ENCODE measurements around the gene P2RY14. TPM values are rescaled to one million over a fixed set of nuclear protein-coding genes. Genes with fewer than 3 reads are reported as not detected.

The P2RY14 gene
- total RNA-seq, 2 experiments from 2014 or later: 0.51 to 0.70 TPM

- Mint-ChIP-seq H3K4me3 (no peak overlapping the region), H3K4me1 (ENCODE audit: low read depth) (peaks cover 22% of the 10 kb centered on the region), H3K27ac (no peak overlapping the region), H3K27me3 (no peaks in the 10 kb centered on the region), H3K9me3 (no peaks in the 10 kb centered on the region), H3K36me3 (ENCODE audit: low read depth) (no peaks in the 10 kb centered on the region)
- intact Hi-C loops (cut with micrococcal nuclease): no loop called here
- CTCF ChIA-PET: interaction anchor here (1.2 kb wide), 1 partner anchor 8 kb away, joined by 4 read pairs; no protein-coding TSS in a partner anchor
- POLR2A ChIA-PET: no interaction called here
- TF ChIP-seq, protein P1, sequence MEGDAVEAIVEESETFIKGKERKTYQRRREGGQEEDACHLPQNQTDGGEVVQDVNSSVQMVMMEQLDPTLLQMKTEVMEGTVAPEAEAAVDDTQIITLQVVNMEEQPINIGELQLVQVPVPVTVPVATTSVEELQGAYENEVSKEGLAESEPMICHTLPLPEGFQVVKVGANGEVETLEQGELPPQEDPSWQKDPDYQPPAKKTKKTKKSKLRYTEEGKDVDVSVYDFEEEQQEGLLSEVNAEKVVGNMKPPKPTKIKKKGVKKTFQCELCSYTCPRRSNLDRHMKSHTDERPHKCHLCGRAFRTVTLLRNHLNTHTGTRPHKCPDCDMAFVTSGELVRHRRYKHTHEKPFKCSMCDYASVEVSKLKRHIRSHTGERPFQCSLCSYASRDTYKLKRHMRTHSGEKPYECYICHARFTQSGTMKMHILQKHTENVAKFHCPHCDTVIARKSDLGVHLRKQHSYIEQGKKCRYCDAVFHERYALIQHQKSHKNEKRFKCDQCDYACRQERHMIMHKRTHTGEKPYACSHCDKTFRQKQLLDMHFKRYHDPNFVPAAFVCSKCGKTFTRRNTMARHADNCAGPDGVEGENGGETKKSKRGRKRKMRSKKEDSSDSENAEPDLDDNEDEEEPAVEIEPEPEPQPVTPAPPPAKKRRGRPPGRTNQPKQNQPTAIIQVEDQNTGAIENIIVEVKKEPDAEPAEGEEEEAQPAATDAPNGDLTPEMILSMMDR (IDR thresholded peaks at IDR 0.05): no peak
- ATAC-seq (no peak), DNase-seq (no peak)
These were observed 41.3 kb upstream of the P2RY14 start for GRCh38 chr3:151319628-151320027.

- CTCF ChIA-PET: interaction anchor here (1.2 to 1.4 kb wide), 2 partner anchors 9 to 11 kb away, joined by 4 to 5 read pairs; no protein-coding TSS in a partner anchor
- intact Hi-C loops (cut with micrococcal nuclease): no loop called here
- H3K27ac Mint-ChIP-seq: no peak overlapping the region
These were observed 40.6 kb upstream of the P2RY14 start for GRCh38 chr3:151318991-151319390.

GRCh38 chr3:151318313-151318712, 40.0 kb upstream of the P2RY14 start:
- Mint-ChIP-seq H3K27me3 (peaks cover 2% of the 10 kb centered on the region), H3K36me3 (ENCODE audit: low read depth) (no peaks in the 10 kb centered on the region), H3K4me3 (no peak overlapping the region), H3K9me3 (no peaks in the 10 kb centered on the region), H3K27ac (no peak overlapping the region), H3K4me1 (ENCODE audit: low read depth) (peaks cover 22% of the 10 kb centered on the region)
- ChIA-PET CTCF (interaction anchor here (1.2 to 1.4 kb wide), 2 partner anchors 10 kb away, joined by 4 to 5 read pairs; no protein-coding TSS in a partner anchor), POLR2A (no interaction called here)
- no peak for ATAC-seq
- no peak for DNase-seq
- TF ChIP-seq, protein P1 (IDR thresholded peaks at IDR 0.05): no peak
- intact Hi-C loops (cut with micrococcal nuclease): no loop called here

More at GRCh38 chr3:151318991-151319390, 40.6 kb upstream of the P2RY14 start:
- Mint-ChIP-seq H3K4me1 (ENCODE audit: low read depth) (peaks cover 22% of the 10 kb centered on the region), H3K9me3 (no peaks in the 10 kb centered on the region), H3K36me3 (ENCODE audit: low read depth) (no peaks in the 10 kb centered on the region), H3K27me3 (peaks cover 2% of the 10 kb centered on the region), H3K4me3 (no peak overlapping the region)
- POLR2A ChIA-PET: no interaction called here
- no peak for ATAC-seq
- TF ChIP-seq, protein P1 (IDR thresholded peaks at IDR 0.05): no peak
- no peak for DNase-seq

DNA sequence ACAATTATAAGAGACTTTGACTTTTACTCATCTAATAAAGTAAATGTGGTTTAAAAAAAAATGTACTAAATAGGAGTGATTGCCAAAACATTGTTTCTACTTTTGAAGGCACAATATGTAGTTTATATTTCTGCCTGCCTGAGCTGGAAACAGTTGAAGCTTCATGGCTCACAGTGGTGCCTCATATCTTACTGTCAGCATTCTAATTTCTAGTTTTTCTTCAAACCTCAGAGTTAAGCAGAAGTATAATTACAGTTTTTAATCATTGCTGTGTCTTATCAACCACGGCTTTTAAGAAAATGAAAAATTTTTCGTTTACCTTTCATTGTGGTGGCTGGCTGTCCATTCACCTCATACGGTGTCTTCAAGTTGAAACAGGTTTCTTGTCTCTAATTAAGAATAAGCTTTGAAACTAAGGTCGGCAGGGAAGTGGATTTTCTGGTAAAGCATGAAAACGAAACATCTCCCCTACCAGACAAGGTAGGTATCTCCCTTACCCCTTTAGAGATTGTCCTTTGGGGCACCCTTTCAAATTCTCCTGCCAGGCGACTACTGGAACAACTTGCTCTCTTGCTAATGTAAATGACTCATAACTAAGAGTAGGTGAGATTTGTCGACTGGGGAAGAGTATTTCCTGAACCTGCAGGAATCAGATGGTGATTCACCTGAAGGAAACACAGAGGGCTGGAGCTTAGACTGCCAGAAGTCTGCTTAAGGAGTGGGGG, 38.1 kb upstream of the P2RY14 start, which contains the start of gene GPR87:
GPR87 (minus strand) TSS at position 554 of the 725 bp plus-strand sequence. CDS start 16,720 bp downstream, outside the sequence.
- CTCF ChIA-PET: interaction anchor here (0.6 to 2.1 kb wide), 7 partner anchors 10 to 1067 kb away, joined by 3 to 18 read pairs (median 5); partner anchors contain the start of gene P2RY13

More for the DNA sequence above, 38.1 kb upstream of the P2RY14 start, which contains the start of gene GPR87:
- peaks cover 2% of the 10 kb centered on the region for H3K27me3 Mint-ChIP-seq
- H3K4me3 Mint-ChIP-seq: peak within 1 kb of the TSS; percentile 24
- peaks cover 22% of the 10 kb centered on the region for H3K4me1 Mint-ChIP-seq (ENCODE audit: low read depth)
- intact Hi-C loops (cut with micrococcal nuclease): no loop called here
- DNase-seq: peak; percentile 27
- TF ChIP-seq, protein P1 (IDR thresholded peaks at IDR 0.05): no peak
- H3K36me3 Mint-ChIP-seq (ENCODE audit: low read depth): no peaks in the 10 kb centered on the region
- no peaks in the 10 kb centered on the region for H3K9me3 Mint-ChIP-seq
- peak; percentile 78 for ATAC-seq
- POLR2A ChIA-PET: interaction anchor here (0.7 to 1.2 kb wide), 2 partner anchors 11 to 82 kb away, joined by 3 to 5 read pairs; no protein-coding TSS in a partner anchor
- H3K27ac Mint-ChIP-seq: no peak within 1 kb of the TSS

Measured in activated CD8-positive, alpha-beta T cell treated with anti-CD3 and anti-CD28 coated beads for 36 hours (primary cell).